ENCODE data around the gene AGPAT2. TPM values are rescaled to one million over a fixed set of nuclear protein-coding genes. Genes with fewer than 3 reads are reported as not detected.
A peak's percentile ranks its signal among the peaks of the same experiment; 100 is the strongest.

The AGPAT2 gene
- total and polyA plus RNA-seq, 2 experiments from 2014 or later = 125 to 242 TPM

- H3K27ac ChIP-seq = peak overlapping the region; percentile 97
- no peaks in the 10 kb centered on the region for H3K27me3 ChIP-seq
- no peak for DNase-seq (ENCODE audit: low spot score)
- H2AFZ ChIP-seq = no peak overlapping the region
- H3K9me3 ChIP-seq (ENCODE audit: low read depth) = no peaks in the 10 kb centered on the region
- H3K79me2 ChIP-seq = no peaks in the 10 kb centered on the region
- no peaks in the 10 kb centered on the region for H3K36me3 ChIP-seq (replicated peaks; ENCODE audit: insufficient read depth, low read depth)
- H3K9me2 ChIP-seq (replicated peaks; ENCODE audit: insufficient read depth) = no peaks in the 10 kb centered on the region
- H3K4me1 ChIP-seq (ENCODE audit: insufficient read depth) = peaks cover 35% of the 10 kb centered on the region
- no peak overlapping the region for H3K4me3 ChIP-seq
- H4K20me1 ChIP-seq (ENCODE audit: insufficient read depth, poor library complexity, severe bottlenecking) = no peaks in the 10 kb centered on the region
- peak overlapping the region; percentile 64 for H3K4me2 ChIP-seq
- no peak for TF ChIP-seq EZH2phosphoT487 (IDR thresholded peaks at IDR 0.05; ENCODE audit: low read depth, severe bottlenecking, unreplicated experiment)
- TF ChIP-seq, protein P1, sequence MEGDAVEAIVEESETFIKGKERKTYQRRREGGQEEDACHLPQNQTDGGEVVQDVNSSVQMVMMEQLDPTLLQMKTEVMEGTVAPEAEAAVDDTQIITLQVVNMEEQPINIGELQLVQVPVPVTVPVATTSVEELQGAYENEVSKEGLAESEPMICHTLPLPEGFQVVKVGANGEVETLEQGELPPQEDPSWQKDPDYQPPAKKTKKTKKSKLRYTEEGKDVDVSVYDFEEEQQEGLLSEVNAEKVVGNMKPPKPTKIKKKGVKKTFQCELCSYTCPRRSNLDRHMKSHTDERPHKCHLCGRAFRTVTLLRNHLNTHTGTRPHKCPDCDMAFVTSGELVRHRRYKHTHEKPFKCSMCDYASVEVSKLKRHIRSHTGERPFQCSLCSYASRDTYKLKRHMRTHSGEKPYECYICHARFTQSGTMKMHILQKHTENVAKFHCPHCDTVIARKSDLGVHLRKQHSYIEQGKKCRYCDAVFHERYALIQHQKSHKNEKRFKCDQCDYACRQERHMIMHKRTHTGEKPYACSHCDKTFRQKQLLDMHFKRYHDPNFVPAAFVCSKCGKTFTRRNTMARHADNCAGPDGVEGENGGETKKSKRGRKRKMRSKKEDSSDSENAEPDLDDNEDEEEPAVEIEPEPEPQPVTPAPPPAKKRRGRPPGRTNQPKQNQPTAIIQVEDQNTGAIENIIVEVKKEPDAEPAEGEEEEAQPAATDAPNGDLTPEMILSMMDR (IDR thresholded peaks at IDR 0.05; ENCODE audit: poor library complexity) = no peak
- no peak for TF ChIP-seq EZH2 (IDR thresholded peaks at IDR 0.05; ENCODE audit: borderline replicate concordance)
- 56% methylated on average over 11 of the region's 11 CpGs for WGBS (ENCODE audit: low lambda C conversion rate, missing lambda C conversion rate)
These were observed 11.5 kb upstream of the AGPAT2 start for GRCh38 chr9:136698635-136699246.

GRCh38 chr9:136697821-136698526, 10.7 kb upstream of the AGPAT2 start:
- Histone ChIP-seq H3K27ac (peak overlapping the region; percentile 97), H4K20me1 (ENCODE audit: insufficient read depth, poor library complexity, severe bottlenecking) (no peaks in the 10 kb centered on the region), H3K9me2 (replicated peaks; ENCODE audit: insufficient read depth) (no peaks in the 10 kb centered on the region), H3K27me3 (no peaks in the 10 kb centered on the region), H3K4me3 (no peak overlapping the region), H3K4me1 (ENCODE audit: insufficient read depth) (peaks cover 39% of the 10 kb centered on the region), H3K36me3 (replicated peaks; ENCODE audit: insufficient read depth, low read depth) (no peaks in the 10 kb centered on the region), H3K79me2 (no peaks in the 10 kb centered on the region), H3K9me3 (ENCODE audit: low read depth) (no peaks in the 10 kb centered on the region), H2AFZ (no peak overlapping the region), H3K4me2 (peak overlapping the region; percentile 64)
- TF ChIP-seq, protein P1 (IDR thresholded peaks at IDR 0.05; ENCODE audit: poor library complexity) = no peak
- TF ChIP-seq EZH2phosphoT487 (IDR thresholded peaks at IDR 0.05; ENCODE audit: low read depth, severe bottlenecking, unreplicated experiment) = no peak
- no peak for TF ChIP-seq EZH2 (IDR thresholded peaks at IDR 0.05; ENCODE audit: borderline replicate concordance)
- DNase-seq (ENCODE audit: low spot score) = peak; percentile 66
- 57% methylated on average over 18 of the region's 20 CpGs for WGBS (ENCODE audit: low lambda C conversion rate, missing lambda C conversion rate)

DNA sequence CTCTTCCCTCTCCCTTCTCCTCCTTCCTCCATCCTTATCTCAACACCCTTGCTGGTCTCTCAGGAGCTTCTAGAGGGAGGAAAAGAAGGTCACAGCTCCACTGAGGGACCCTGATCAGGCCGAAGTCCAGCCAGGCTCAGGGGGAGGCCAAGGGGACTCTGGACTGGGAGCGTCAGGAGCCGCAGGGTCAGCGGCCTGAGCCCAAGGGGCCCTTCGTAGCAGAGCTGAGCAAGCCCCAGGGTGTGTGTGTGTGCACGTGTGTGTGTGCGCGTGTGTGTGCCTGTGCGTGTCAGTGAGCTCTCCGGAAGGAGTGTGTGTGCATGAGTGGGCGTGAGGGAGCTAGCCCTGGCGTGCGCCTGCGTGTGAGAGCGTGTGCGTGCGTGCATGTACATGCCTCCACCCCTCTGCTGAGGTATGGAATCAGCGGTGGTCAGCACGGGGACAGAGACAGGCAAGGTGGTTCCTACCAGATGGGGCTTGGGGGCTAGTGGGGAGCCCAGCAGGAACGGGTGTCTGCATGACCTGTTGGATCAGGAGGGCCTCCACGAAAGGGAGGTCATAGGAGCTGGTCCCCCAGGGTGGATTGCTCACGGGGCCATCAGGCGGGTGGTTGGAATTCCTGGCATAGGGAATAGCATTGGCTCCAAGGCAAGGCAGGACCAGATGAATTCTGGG, 10.0 kb upstream of the AGPAT2 start:
- H3K4me1 ChIP-seq (ENCODE audit: insufficient read depth) = peaks cover 45% of the 10 kb centered on the region
- no peak overlapping the region for H2AFZ ChIP-seq
- 67% methylated on average over 19 of the region's 23 CpGs for WGBS (ENCODE audit: low lambda C conversion rate, missing lambda C conversion rate)

More for the DNA sequence above, 10.0 kb upstream of the AGPAT2 start:
- H3K36me3 ChIP-seq (replicated peaks; ENCODE audit: insufficient read depth, low read depth) = no peaks in the 10 kb centered on the region
- H3K27ac ChIP-seq = peak overlapping the region; percentile 94
- TF ChIP-seq EZH2phosphoT487 (IDR thresholded peaks at IDR 0.05; ENCODE audit: low read depth, severe bottlenecking, unreplicated experiment) (no peak), EZH2 (IDR thresholded peaks at IDR 0.05; ENCODE audit: borderline replicate concordance) (no peak)
- TF ChIP-seq, protein P1 (IDR thresholded peaks at IDR 0.05; ENCODE audit: poor library complexity) = no peak
- no peaks in the 10 kb centered on the region for H3K79me2 ChIP-seq
- DNase-seq (ENCODE audit: low spot score) = peak; percentile 76
- H3K9me2 ChIP-seq (replicated peaks; ENCODE audit: insufficient read depth) = no peaks in the 10 kb centered on the region
- H3K4me2 ChIP-seq = peak overlapping the region; percentile 62
- no peaks in the 10 kb centered on the region for H4K20me1 ChIP-seq (ENCODE audit: insufficient read depth, poor library complexity, severe bottlenecking)
- no peak overlapping the region for H3K4me3 ChIP-seq
- no peaks in the 10 kb centered on the region for H3K27me3 ChIP-seq
- no peaks in the 10 kb centered on the region for H3K9me3 ChIP-seq (ENCODE audit: low read depth)
